Measurements from ENCODE around the gene COPS4. TPM values are rescaled to one million over a fixed set of nuclear protein-coding genes. Genes with fewer than 3 reads are reported as not detected.
"Not testable (repeated sequence)": the region's sequence is repeated elsewhere in the genome, so short reads cannot be mapped to it uniquely, and the experiment has no call there.

The COPS4 gene
- total RNA-seq (2014; rRNA removed; shearing (Covaris generic)): 48.6 and 66.7 TPM in 2 replicates
- polyA plus RNA-seq (2015; cell fraction: cytosol; rRNA removed): 45.3 and 48.1 TPM in 2 replicates
- 38.4 and 44.5 TPM in 2 replicates for polyA plus RNA-seq (2015; cell fraction: nucleus; rRNA removed)

GRCh38 chr4:83034630-83035494 lies at the start of gene COPS4:
COPS4 (plus strand) TSS chr4:83035183; CDS start chr4:83035225, 42 bp downstream.
- DNase-seq (ENCODE audit: low read depth): peak; percentile 100

GRCh38 chr4:82987519-82987918 lies 47.5 kb upstream of the COPS4 start:
- DNase-seq (ENCODE audit: low read depth): not testable (repeated sequence)

- DNase-seq (ENCODE audit: low read depth): no peak
These were observed 46.6 kb upstream of the COPS4 start for GRCh38 chr4:82988323-82988832.

- no peak for DNase-seq (ENCODE audit: low read depth)
These were observed 45.2 kb upstream of the COPS4 start for GRCh38 chr4:82989575-82990429.

GRCh38 chr4:82994834-82995233 lies 40.1 kb upstream of the COPS4 start:
- no peak for DNase-seq (ENCODE audit: low read depth)

- DNase-seq (ENCODE audit: low read depth): no peak
These were observed 36.1 kb upstream of the COPS4 start for GRCh38 chr4:82998898-82999297.

GRCh38 chr4:83002329-83002728 lies 32.7 kb upstream of the COPS4 start:
- DNase-seq (ENCODE audit: low read depth): no peak

- DNase-seq (ENCODE audit: low read depth): not testable (repeated sequence)
These were observed 31.8 kb upstream of the COPS4 start for GRCh38 chr4:83003044-83003791.

- DNase-seq (ENCODE audit: low read depth): no peak
These were observed 25.5 kb upstream of the COPS4 start for GRCh38 chr4:83009529-83009928.

GRCh38 chr4:83010111-83010521 lies 24.9 kb upstream of the COPS4 start:
- DNase-seq (ENCODE audit: low read depth): no peak

GRCh38 chr4:83010522-83011318 lies 24.3 kb upstream of the COPS4 start, which contains the start of gene LIN54:
LIN54 (minus strand) TSS chr4:83010823; CDS start chr4:82984844, 25,979 bp downstream.
- peak; percentile 72 for DNase-seq (ENCODE audit: low read depth)

GRCh38 chr4:83011689-83012199 lies 23.2 kb upstream of the COPS4 start:
- DNase-seq (ENCODE audit: low read depth): peak; percentile 25

- peak; percentile 18 for DNase-seq (ENCODE audit: low read depth)
These were observed 22.7 kb upstream of the COPS4 start for GRCh38 chr4:83012200-83012686.

- peak; percentile 96 for DNase-seq (ENCODE audit: low read depth)
These were observed 22.1 kb upstream of the COPS4 start for GRCh38 chr4:83012687-83013419.

GRCh38 chr4:83013420-83013867 lies 21.5 kb upstream of the COPS4 start:
- DNase-seq (ENCODE audit: low read depth): no peak

- DNase-seq (ENCODE audit: low read depth): no peak
These were observed 21.1 kb upstream of the COPS4 start for GRCh38 chr4:83013902-83014301.

GRCh38 chr4:83019794-83020494 lies 15.0 kb upstream of the COPS4 start:
- DNase-seq (ENCODE audit: low read depth): no peak

Data from HT1080 (cell line).